ENCODE measurements around the gene SLC4A4.

Gene SLC4A4

GRCh38 chr4:71608678-71609071 lies 269.9 kb downstream of the SLC4A4 start:
- no peak for DNase-seq

- DNase-seq, result peak; percentile 1
These were observed 270.3 kb downstream of the SLC4A4 start for GRCh38 chr4:71609167-71609566.

- DNase-seq, result no peak
These were observed 270.8 kb downstream of the SLC4A4 start for GRCh38 chr4:71609651-71610050.

- no peak for DNase-seq
These were observed 275.8 kb downstream of the SLC4A4 start for GRCh38 chr4:71614621-71615020.

- no peak for DNase-seq
These were observed 277.5 kb downstream of the SLC4A4 start for GRCh38 chr4:71616168-71616811.
